Astrocyte of the hippocampus (primary cell): ENCODE results near the gene RMRP.

ENCODE experiments used
- DNase-seq: peaks from one replicate; pipeline ENCODE4 v3.0.0; 2011; ENCODE audit warnings: low read depth, low spot score

The RMRP gene

GRCh38 chr9:35687306-35687705, 29.5 kb upstream of the RMRP start:
- DNase-seq: no peak

GRCh38 chr9:35686222-35687203, 28.7 kb upstream of the RMRP start:
- DNase-seq: peak; percentile 59

GRCh38 chr9:35685506-35685905, 27.7 kb upstream of the RMRP start:
- no peak for DNase-seq

- DNase-seq: no peak
Measured at GRCh38 chr9:35684921-35685320, 27.1 kb upstream of the RMRP start.

GRCh38 chr9:35683323-35683722, 25.5 kb upstream of the RMRP start:
- no peak for DNase-seq

- no peak for DNase-seq
Measured at GRCh38 chr9:35682520-35683315, 24.9 kb upstream of the RMRP start.

- DNase-seq: no peak
Measured at GRCh38 chr9:35682051-35682450, 24.2 kb upstream of the RMRP start.

- peak; percentile 37 for DNase-seq
Measured at GRCh38 chr9:35681341-35682002, 23.7 kb upstream of the RMRP start.

GRCh38 chr9:35680331-35681105, 22.7 kb upstream of the RMRP start:
- DNase-seq: peak; percentile 83

- DNase-seq: peak; percentile 52
Measured at GRCh38 chr9:35679766-35680330, 22.0 kb upstream of the RMRP start.

- no peak for DNase-seq
Measured at GRCh38 chr9:35679091-35679490, 21.3 kb upstream of the RMRP start.

GRCh38 chr9:35675732-35676392, 18.0 kb upstream of the RMRP start:
- peak; percentile 61 for DNase-seq

- no peak for DNase-seq
Measured at GRCh38 chr9:35675204-35675603, 17.4 kb upstream of the RMRP start.

GRCh38 chr9:35674025-35674361, 16.2 kb upstream of the RMRP start:
- DNase-seq: no peak

- DNase-seq: no peak
Measured at GRCh38 chr9:35673132-35674024, 15.6 kb upstream of the RMRP start, which contains the start of gene CA9. Gene CA9, plus strand, starts transcription at chr9:35673928. Its CDS starts 32 bp downstream, at chr9:35673960.

GRCh38 chr9:35669331-35670145, 11.7 kb upstream of the RMRP start:
- peak; percentile 25 for DNase-seq

- no peak for DNase-seq
Measured at GRCh38 chr9:35667939-35668338, 10.1 kb upstream of the RMRP start.

GRCh38 chr9:35666549-35666948, 8.7 kb upstream of the RMRP start:
- no peak for DNase-seq
